Frontal cortex (tissue), 4 donors: ENCODE measurements around the gene RCL1. TPM values are rescaled to one million over a fixed set of nuclear protein-coding genes. Genes with fewer than 3 reads are reported as not detected.
"Not testable (repeated sequence)": the region's sequence is repeated elsewhere in the genome, so short reads cannot be mapped to it uniquely, and the experiment has no call there.

ENCODE experiments used
- DNase-seq, 2 donors: peaks; one replicate each; pipeline ENCODE4 v3.0.0; 2012; ENCODE audit warnings: low spot score in 2 of 2
- FAIRE-seq: peaks from 2 replicates; lab custom pipeline; 2012; peaks lifted over from hg19 to GRCh38; lab: Jason Lieb, UNC
- total RNA-seq: library from RNA; depleted of rRNA; stranded (reverse); fragments of >200 nt; gene quantifications from one replicate; pipeline ENCODE4 v1.2.3, GENCODE V29; 2014
- donor health status: control.
- donor health status: control.
- donor health status: control.

RCL1 gene
- total RNA-seq, 1 donor from 2014 or later: 20.0 TPM

DNA sequence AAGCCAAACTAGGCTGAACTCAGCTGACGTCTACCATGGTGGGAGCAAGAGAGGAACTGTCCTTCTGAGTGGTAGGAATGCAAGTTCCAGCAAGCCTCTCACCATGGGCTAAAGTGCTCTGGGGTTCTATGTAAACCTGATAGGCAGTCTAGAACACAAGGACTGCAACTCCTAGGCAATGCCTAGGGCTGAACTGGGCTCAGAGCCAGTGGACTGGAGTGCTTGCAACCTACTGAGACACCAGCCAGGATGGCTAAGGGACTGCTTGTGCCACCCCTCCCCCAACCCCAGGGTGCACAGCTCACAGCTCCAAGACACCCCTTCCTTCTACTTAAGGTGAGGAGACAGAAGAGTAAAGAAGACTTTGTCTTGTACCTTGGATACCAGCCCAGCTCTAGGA lies 12.1 kb upstream of the RCL1 start:
- FAIRE-seq (no peak), DNase-seq (no peak)

DNA sequence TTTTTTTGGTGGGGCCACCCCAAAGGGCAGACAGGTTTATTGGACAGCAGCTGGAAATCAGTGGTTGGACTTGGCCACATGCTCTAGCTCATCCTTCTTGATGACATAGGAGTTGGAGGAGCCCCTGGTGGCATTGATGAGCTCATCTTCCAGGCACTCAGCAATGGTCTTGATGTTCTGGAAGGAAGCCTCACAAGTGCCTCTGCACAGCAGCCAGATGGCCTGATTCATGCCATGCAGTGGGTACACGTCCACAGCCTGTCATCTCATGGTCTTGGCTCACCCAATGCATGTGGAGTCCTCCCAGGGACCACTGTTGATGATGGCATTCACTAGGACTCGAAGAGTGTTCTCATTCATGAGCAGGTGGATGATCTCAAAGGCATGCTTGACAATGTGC lies 11.3 kb upstream of the RCL1 start:
- DNase-seq: no peak
- FAIRE-seq: no peak

DNA sequence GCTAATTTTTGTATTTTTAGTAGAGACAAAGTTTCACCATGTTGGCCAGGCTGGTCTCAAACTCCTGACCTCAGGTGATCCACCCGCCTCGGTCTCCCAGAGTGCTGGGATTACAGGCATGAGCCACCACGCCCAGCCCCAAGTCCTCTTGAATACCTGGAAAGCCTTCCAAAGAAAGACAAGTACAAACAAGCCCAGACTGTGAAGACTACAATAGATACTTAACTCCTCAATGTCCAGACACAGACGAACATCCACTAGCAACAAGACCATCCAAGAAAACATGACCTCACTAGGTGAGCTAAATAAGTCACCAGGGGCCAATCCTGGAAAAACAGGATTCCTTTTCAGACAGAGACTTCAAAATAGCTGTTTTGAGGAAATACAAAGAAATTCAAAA lies 9.6 kb upstream of the RCL1 start:
- DNase-seq, FAIRE-seq: not testable (repeated sequence)

DNA sequence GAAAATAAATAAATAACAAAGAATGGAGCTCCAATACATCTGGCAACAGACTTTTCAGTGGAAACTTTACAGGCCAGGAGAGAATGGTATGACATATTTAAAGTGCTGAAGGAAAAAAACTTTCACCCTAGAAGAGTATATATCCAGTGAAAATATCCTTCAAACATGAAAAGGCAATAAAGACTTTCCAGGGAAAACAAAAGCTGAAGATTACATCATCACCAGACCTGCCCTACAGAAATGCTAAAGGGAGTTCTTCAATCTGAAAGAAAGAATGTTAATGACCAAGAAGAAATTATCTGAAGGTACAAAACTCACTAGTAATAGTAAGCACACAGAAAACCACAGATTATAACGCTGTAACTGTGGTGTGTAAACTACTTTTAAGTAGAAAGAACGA lies 8.3 kb upstream of the RCL1 start:
- FAIRE-seq: no peak
- DNase-seq: no peak

DNA sequence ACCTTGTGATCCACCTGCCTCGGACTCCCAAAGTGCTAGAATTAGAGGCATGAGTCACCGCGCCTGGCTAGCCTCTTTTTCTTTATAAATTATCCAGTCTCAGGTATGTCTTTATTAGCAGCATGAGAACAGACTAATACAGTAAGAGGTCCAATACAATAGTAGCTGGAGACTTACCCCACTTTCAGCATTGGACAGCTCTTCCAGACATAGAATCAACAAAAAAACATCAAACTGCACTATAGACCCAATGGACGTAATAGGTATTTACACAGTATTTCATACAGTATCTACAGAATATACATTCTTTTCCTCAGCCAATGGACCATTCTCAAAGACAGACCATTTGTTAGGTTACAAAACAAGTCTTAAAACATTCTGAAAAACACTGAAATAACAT lies 6.1 kb upstream of the RCL1 start:
- FAIRE-seq (no peak), DNase-seq (no peak)

DNA sequence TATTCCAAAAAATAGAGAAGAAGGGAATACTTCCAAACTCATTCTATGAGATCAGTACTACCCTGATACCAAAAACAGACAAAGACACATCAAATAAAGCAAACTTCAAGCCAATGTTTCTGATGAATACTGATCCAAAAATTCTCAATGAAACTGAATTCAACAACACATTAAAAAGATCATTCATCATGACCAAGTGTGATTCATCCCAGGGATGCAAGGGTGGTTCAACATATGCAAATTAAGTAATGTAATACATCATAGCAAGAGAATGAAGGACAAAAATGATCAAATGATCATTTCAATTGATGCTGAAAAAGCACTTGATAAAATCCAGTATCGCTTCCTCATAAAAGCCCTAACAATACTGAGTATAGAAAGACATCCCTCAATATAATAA lies 4.9 kb upstream of the RCL1 start:
- FAIRE-seq (no peak), DNase-seq (no peak)

DNA sequence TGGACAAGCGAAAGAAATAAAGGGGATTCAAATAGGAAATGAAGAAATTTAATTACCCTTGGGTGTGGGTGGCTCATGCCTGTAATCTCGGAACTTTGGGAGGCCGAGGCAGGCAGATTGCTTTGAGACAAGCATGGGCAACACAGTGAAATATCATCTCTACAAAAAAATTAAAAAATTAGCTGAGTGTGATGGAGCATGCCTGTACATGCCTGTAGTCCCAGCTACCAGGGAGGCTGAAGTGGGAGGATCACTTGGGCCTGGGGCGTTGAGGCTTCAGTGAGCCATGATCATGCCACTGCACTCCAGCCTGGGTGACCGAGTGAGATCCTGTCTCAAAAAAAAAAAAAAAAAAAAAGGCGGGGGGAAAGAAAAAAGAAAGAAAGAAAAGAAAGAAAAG lies 4.0 kb upstream of the RCL1 start:
- no peak for FAIRE-seq
- DNase-seq: no peak

DNA sequence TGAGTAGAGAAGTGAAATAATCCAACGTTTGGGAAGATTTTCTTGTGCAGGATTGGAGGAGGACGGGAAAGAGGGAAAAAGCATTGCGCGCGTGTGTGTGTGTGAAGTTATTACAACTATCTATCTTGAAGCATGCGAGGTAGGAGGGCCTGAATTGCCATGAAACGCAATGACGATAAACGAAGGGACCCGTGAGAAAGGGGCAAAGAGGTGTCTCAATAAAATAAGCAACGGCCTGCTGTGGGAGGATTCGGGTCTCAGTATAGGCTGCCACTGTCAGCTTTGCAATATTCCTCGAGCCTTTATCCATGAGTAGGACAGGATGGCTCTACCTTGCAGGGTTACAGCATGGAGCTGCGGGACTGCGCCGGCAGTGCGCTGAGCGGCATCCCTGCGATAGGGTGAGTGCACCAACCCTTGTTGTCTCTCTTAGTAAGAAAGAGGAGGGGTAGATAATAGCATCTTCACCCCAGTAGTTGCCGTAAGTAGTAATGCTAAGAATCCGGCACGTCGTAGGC lies 631 bp upstream of the RCL1 start:
- DNase-seq (no peak), FAIRE-seq (no peak)

DNA sequence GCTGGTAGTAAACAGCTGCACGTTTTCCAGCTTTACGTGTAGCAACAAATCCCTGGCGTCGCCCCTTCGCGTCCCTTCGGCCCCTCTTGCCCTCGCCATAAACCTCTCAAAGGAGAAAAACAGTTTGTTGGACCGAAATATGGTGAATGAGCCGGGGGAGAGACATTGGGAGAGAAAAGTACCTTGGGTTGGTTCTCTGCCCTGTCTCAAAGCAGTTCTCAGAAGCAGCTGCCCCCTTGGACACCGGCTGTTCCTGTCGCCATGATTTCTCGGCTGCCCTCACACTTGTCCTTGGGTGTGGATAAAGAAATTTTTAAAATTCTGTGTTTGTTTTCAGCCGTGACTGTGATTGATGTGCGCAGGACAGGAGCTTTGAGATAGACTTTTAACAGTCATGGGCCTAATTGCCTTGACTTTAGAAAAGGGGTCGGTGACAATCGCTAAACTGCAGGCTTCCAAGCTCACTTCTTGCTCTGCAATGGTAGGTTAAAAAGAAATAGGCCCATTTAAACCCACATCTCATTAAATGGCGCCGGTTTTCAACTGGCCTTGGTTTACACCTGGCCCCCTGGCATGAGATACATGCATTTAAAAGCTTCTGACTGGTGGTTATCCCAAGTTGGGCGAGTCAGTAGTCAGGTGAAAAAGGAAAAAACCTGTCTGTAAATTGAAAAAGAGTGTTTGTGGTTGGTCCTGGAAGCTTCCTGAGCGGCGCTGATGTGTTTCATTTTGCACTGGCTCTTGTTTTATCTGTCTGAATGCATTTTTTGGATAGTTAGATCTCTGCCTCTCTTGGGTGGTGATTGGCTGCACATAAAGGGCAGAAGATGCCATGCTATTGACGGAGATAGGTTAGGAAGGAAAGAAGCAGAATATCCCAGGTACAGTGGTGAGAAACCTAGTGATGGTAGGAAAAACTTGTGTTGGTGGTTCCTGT lies 983 bp downstream of the RCL1 start:
- DNase-seq: no peak
- no peak for FAIRE-seq

DNA sequence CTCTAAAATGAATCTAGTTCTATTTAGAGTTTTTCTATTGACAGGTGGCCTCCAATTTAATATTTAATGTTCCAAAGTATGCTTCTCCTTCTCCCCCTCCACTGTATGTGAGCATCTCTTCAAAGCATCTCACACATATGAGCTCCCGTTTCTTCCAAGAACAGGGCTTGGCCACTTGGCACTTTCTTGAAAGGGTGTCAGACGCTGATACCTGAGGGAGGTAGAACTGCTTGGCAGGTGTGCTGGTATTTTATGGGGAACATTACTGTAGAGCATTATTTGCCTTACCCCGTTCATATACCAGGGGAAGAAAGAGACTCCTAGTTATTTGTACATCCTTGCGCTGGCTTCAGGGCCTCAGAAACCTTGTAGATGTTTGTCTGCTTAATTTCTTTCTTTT lies 1.9 kb downstream of the RCL1 start:
- no peak for DNase-seq
- no peak for FAIRE-seq

DNA sequence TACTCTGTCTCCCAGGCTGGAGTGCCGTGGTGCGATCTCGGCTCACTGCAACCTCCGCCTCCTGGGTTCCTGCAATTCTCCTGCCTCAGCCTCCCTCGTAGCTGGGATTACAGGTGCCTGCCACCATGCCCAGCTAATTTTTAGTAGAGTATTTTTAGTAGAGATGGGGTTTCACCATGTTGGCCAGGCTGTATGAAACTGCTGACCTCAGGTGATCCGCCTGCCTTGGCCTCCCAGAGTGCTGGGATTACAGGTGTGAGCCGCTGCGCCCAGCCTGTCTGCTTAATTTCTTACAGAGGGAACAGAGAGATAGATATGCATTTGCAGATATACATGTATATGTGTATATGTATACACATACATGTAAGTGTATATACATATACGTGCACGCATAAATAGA lies 2.4 kb downstream of the RCL1 start:
- DNase-seq, FAIRE-seq: not testable (repeated sequence)

DNA sequence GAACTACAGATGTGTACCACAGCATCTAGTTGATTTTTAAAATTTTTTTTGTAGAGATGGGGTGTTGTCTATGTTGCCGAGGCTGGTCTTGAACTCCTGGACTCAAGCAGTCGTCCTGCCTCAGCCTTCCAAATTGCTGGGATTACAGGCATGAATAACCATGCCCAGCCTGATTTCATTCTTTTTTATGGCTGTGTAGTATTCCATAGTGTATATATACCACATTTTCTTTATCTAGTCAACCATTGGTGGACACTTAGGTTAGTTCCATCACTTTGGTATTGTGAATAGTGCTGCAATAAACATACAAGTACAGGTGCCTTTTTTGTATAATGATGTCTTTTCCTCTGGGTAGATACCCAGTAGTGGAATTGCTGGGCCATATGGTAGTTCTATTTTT lies 3.8 kb downstream of the RCL1 start:
- DNase-seq: no peak
- FAIRE-seq: no peak

DNA sequence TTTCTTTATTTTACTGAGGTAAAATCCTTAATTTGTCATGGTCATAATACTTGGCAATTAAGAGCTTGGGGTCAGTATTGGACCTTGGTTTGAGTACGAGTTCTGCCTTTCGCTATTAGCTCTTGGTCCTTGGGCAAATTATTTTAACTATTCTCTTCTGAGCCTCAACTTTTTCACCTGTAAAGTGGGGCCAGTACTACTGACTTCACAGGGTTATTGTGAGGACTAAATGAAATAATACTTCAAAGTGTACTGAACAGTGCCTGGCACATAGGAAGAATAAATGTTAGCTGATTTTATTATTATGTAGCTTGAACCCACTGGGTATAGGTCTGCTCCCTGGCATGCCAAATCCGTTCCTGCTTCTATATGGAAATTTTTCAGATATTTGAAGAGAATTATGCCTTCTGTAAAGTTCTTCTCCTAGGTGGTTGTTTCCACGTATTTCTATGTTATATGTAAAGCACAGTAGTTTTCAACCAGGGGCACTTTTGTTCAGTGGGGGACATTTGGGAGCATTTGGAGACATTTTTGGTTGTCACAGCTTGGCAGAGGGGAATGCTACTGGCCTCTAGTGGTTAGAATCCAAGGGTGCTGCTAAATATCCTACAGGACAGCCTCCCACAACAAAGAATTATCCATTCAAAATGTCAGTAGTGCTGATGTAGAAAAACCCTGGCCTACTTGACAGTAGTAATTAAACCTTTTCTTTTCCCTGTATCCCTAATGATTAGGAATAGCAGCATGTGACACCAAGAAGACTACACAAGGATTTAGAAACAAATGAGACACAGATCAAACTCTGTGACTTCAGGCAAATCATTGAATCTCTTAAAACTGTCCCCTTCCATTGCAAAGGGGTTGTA lies 4.5 kb downstream of the RCL1 start:
- DNase-seq: no peak
- FAIRE-seq: no peak

DNA sequence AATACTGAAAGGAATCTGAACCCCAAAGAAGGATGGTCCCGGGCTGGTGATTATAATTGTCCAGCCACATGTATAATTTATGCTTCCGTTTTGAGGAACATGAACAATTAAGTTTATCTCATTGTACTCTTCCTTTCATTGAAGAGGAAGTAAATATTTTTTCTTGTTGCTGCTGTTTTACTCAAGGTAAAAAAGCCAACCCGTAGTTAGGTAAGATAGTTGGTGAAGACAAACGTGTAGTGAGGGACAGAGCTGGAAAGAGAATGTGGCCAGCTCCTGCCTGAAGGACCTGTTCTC lies 5.1 kb downstream of the RCL1 start:
- no peak for FAIRE-seq

DNA sequence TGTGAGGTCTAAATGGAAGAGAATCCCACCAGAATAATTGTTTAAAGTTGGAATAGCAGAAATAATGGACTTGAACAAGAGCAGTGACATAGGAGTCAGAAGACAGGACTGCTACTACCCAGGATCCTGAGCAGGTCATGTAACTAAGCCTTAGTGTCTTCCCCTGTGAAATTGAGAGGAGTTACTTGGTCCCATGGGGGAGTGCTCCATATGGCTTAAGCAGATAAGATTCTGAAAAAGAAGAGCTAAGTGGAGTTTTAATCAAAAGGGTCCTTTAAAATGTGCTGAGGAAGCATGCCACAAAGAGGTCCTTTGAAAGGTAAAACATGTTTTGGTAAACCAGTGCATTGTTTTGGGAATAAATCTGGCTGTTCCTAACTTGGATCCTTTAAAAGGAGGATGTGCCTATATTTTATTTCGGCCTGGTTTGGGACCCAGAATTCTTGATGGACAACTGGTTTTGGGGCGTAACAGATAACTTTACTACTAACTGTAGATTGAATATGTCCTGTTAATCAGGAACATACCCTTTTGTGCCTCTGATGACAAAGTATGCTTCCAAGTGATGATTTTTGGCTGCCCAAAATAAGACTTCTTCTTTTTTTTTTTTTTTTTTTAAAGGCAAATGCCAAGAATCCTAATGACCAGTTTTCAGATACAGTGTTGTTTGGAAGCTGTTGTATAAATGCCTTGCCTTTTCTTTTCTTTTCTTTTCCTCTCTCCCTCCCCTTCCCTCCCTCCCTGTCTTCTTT lies 5.7 kb downstream of the RCL1 start:
- DNase-seq: no peak
- FAIRE-seq: no peak

More for the DNA sequence above, 5.1 kb downstream of the RCL1 start:
- no peak for DNase-seq

DNA sequence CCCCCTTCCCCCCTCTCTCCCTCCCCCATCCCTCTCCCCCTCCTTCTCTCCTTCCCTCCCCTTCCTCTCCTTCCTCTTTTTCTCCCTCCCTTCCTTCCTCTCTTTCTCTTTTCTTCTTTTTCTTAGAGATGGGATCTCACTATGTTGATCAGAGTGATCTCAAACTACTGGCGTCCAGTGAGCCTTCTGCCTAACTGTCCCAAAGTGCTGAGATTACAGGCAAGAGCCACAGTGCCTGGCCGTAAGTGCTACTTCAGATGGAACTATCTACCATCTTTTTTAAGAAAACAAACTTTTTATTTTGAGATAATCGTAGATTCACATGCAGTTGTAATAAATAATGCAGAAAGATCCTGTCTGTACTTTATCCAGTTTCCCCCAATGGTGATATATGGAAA lies 6.3 kb downstream of the RCL1 start:
- FAIRE-seq (no peak), DNase-seq (no peak)

DNA sequence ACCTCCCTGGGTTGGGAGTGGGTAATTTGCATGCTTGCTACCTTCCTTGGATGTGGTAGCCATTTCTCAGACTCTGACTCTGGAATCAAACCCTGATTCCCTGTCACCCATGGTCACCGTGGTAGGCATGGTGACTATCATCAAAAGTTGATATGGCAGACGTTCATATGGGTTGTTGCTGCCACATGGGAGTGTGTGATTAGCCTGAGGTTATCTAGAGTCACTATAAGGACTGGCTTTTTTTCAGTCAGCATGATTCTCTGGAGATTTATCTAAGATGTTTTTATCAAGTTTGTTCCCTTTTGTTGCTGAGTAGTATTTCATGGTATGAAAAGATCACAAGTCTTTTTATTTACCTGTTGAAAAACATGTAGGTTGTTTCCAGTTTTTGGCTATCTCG lies 7.0 kb downstream of the RCL1 start:
- DNase-seq (no peak), FAIRE-seq (no peak)

DNA sequence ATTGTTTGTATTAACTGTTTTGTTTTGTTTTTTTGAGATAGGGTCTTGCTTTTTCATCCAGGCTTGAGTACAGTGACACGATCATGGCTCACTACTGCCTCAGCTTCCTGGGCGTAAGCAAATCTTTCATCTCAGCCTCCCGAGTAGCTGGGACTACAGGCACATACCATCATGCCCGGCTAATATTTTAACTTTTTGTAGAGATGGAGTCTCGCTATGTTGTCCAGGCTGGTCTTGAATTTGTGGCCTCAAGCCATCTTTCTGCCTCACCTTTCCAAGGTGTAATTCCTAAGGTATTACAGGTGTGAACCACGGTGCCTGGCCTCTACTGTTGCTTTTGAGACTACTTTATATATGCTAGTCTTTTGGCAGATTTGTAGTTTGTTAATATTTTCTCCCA lies 8.4 kb downstream of the RCL1 start:
- no peak for DNase-seq
- no peak for FAIRE-seq

DNA sequence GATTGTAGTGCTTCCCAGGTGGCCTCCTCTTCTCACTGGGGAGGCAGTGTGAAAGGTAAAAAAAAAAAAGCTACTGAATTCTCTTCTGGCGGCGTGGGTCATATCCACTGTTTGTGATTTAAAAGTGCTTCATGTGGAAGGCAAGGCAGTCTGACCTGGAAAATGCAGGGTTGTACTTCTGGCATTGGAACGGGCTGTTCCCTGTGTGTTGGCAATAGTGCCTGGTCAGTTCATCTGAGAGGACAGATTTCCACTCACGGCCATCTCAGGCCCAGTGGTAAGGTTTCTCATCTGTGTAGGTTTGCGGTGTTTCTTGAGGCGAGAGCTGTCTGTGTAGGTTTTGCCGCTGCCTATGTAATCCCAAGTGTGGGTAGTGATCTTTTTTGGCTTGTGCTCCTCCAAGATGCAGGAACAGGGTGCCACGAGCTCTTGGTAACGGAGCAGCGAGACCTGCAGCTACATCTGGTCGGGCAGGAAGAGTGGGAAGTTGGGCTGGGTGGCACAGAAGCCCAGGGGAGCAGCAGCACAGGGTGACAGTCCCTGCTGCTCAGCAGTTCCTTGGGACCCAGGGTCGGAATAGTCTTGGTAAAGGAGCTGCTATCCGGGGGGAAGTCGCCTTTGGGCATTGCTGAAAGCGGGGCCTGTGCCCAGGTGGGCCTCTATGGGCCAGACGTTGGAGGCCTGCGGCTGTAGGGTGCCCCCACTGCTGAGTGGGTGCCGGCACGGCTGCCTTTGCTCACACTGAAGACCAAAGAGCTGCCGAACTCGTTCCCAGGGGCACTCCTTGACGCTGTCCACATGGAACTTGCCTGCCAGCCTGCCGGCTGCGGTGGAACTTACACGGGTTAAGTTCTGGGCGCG lies 11.2 kb downstream of the RCL1 start:
- DNase-seq (no peak), FAIRE-seq (no peak)
